GM23338 (cell line): ENCODE data around the gene GEN1. TPM values are rescaled to one million over a fixed set of nuclear protein-coding genes. Genes with fewer than 3 reads are reported as not detected.

Experiments
- ATAC-seq: fragments of 200-7000 bp; cut with Tn5 transposase; 3 replicates; pipeline ENCODE4 v1.9.1; 2020
- DNase-seq: peaks from one replicate; pipeline ENCODE4 v3.0.0-alpha.2; 2015; ENCODE audit warnings: low spot score
- H2AFZ ChIP-seq: fragments of 200-600 bp; sonication (generic); 2 replicates; pipeline ENCODE4 v1.8.0; 2016; ENCODE audit warnings: antibody characterized with exemption, mild to moderate bottlenecking, moderate library complexity
- H3F3A ChIP-seq: fragments of 200-600 bp; sonication (generic); replicated peaks from 2 replicates; pipeline ENCODE4 v1.8.0; 2017; ENCODE audit warnings: antibody characterized with exemption, mixed run types, low read depth
- H3K27ac ChIP-seq: fragments of 200-600 bp; sonication (generic); 2 replicates; pipeline ENCODE4 v1.6.1; 2016; ENCODE audit warnings: low read depth
- H3K27me3 ChIP-seq: fragments of 200-600 bp; sonication (generic); 2 replicates; pipeline ENCODE4 v1.8.0; 2016; ENCODE audit warnings: mild to moderate bottlenecking, mixed run types, moderate library complexity; ENCODE audit not compliant: insufficient read depth
- H3K36me3 ChIP-seq: fragments of 200-600 bp; sonication (generic); 2 replicates; pipeline ENCODE4 v1.8.0; 2016; ENCODE audit warnings: mild to moderate bottlenecking; ENCODE audit not compliant: insufficient read depth
- H3K4me1 ChIP-seq: fragments of 200-600 bp; sonication (generic); 2 replicates; pipeline ENCODE4 v1.8.0; 2016; ENCODE audit warnings: mild to moderate bottlenecking, moderate library complexity; ENCODE audit not compliant: insufficient read depth
- H3K4me2 ChIP-seq: fragments of 200-600 bp; sonication (generic); 2 replicates; pipeline ENCODE4 v1.7.1; 2017; ENCODE audit warnings: mixed run types
- H3K4me3 ChIP-seq: fragments of 200-600 bp; sonication (generic); 2 replicates; pipeline ENCODE4 v1.6.1; 2016; ENCODE audit warnings: mixed run types
- H3K79me2 ChIP-seq: fragments of 200-600 bp; sonication (generic); replicated peaks from 2 replicates; pipeline ENCODE4 v1.8.0; 2017; ENCODE audit warnings: mild to moderate bottlenecking; ENCODE audit not compliant: insufficient read depth
- H3K9me2 ChIP-seq: fragments of 200-600 bp; sonication (generic); 2 replicates; pipeline ENCODE4 v1.8.0; 2017; ENCODE audit not compliant: insufficient read depth
- H4K20me1 ChIP-seq: fragments of 200-600 bp; sonication (generic); replicated peaks from 2 replicates; pipeline ENCODE4 v1.8.0; 2017; ENCODE audit warnings: mild to moderate bottlenecking; ENCODE audit not compliant: insufficient read depth
- H3K27ac Mint-ChIP-seq: 2 replicates; pipeline ENCODE4 v1.8.0; 2020; ENCODE audit warnings: inconsistent platforms, mild to moderate bottlenecking, moderate library complexity, mixed read lengths
- H3K27me3 Mint-ChIP-seq: 3 replicates; pipeline ENCODE4 v1.8.0; 2022; ENCODE audit warnings: low read depth, mild to moderate bottlenecking, moderate library complexity, mixed read lengths, inconsistent platforms; ENCODE audit not compliant: insufficient read depth, poor library complexity
- H3K36me3 Mint-ChIP-seq: 3 replicates; pipeline ENCODE4 v1.8.0; 2021; ENCODE audit warnings: low read depth, mild to moderate bottlenecking, inconsistent platforms, moderate library complexity, mixed read lengths
- H3K4me1 Mint-ChIP-seq: 3 replicates; pipeline ENCODE4 v1.8.0; 2020; ENCODE audit warnings: mild to moderate bottlenecking, inconsistent platforms, mixed read lengths
- H3K4me3 Mint-ChIP-seq: 3 replicates; pipeline ENCODE4 v1.8.0; 2021; ENCODE audit warnings: moderate library complexity, mild to moderate bottlenecking, inconsistent platforms, mixed read lengths
- H3K9me3 Mint-ChIP-seq: 3 replicates; pipeline ENCODE4 v1.8.0; 2020; ENCODE audit warnings: moderate library complexity, mild to moderate bottlenecking, inconsistent platforms, mixed read lengths
- CREB1 ChIP-seq: fragments of 250-450 bp; sonication (Bioruptor Pico); IDR thresholded peaks from 2 replicates; pipeline ENCODE4 v1.5.0; 2020; ENCODE audit warnings: low read depth, mild to moderate bottlenecking, moderate library complexity
- EZH2 ChIP-seq: fragments of 200-600 bp; sonication (generic); IDR thresholded peaks from one replicate; pipeline ENCODE4 v1.8.0; 2017; ENCODE audit warnings: antibody characterized with exemption, mild to moderate bottlenecking, low read depth; ENCODE audit not compliant: unreplicated experiment
- EZH2phosphoT487 ChIP-seq: fragments of 200-600 bp; sonication (generic); IDR thresholded peaks from one replicate; pipeline ENCODE4 v1.8.1; 2018; ENCODE audit warnings: antibody characterized with exemption; ENCODE audit not compliant: unreplicated experiment
- NANOG ChIP-seq: IDR thresholded peaks from 2 replicates; pipeline ENCODE4 v1.6.1; 2016; ENCODE audit warnings: antibody characterized with exemption, borderline replicate concordance
- POLR2AphosphoS5 ChIP-seq: IDR thresholded peaks from 2 replicates; pipeline ENCODE4 v1.6.1; 2016; ENCODE audit warnings: antibody characterized with exemption, low read depth
- REST ChIP-seq: IDR thresholded peaks from one replicate; pipeline ENCODE4 v1.6.1; 2018; ENCODE audit warnings: antibody characterized with exemption; ENCODE audit not compliant: unreplicated experiment
- STAT1 ChIP-seq: IDR thresholded peaks from one replicate; pipeline ENCODE4 v1.6.1; 2016; ENCODE audit warnings: antibody characterized with exemption; ENCODE audit not compliant: unreplicated experiment
- ZNF114 ChIP-seq: fragments of 250-450 bp; sonication (Bioruptor Pico); IDR thresholded peaks from 2 replicates; pipeline ENCODE4 v1.5.0; 2020; ENCODE audit warnings: mild to moderate bottlenecking, moderate library complexity
- ZNF331 ChIP-seq: fragments of 250-450 bp; sonication (Bioruptor Pico); IDR thresholded peaks from 2 replicates; pipeline ENCODE4 v1.5.0; 2020; ENCODE audit warnings: low read depth, mild to moderate bottlenecking, moderate library complexity
- ZNF462 ChIP-seq: fragments of 250-450 bp; sonication (Bioruptor Pico); IDR thresholded peaks from 2 replicates; pipeline ENCODE4 v1.5.0; 2020; ENCODE audit warnings: mild to moderate bottlenecking, moderate library complexity
- polyA plus RNA-seq: library from polyadenylated mRNA; unstranded; fragments of >200 nt; fragmentation: Nextera tagmentation; extraction: Ambion mirVana; gene quantifications from 2 replicates; pipeline ENCODE4 v1.2.1, GENCODE V29; 2016
- total RNA-seq: library from RNA; depleted of rRNA; stranded (reverse); fragments of >200 nt; shearing (Covaris generic); gene quantifications from 2 replicates; pipeline ENCODE4 v1.2.3, GENCODE V29; 2014
- TF ChIP-seq, protein P1 (sequence below): IDR thresholded peaks from 2 replicates; pipeline ENCODE4 v1.6.1; 2016; ENCODE audit warnings: antibody characterized with exemption

Gene GEN1
- total and polyA plus RNA-seq, 2 experiments from 2014 or later = 14.2 to 43.3 TPM

DNA sequence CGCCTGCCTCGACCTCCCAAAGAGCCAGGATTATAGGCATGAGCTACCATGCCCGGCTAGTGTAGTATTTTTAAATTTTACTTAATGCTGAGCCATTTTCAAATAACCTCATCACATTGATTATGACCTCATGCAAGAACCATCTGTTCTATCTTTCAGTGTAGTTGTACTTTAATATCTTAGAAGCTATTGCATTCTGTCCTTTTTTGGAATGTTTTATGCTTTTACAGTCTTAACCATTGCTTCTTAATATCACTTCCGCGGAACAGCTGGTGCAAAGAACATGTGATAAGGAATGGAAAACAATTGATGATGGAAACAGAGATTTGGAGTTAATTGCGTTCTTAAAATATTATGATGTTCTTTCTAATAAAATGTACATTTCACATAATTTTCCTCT lies 2.7 kb downstream of the GEN1 start (continued):
- no peak for TF ChIP-seq REST
- TF ChIP-seq EZH2 = no peak

DNA sequence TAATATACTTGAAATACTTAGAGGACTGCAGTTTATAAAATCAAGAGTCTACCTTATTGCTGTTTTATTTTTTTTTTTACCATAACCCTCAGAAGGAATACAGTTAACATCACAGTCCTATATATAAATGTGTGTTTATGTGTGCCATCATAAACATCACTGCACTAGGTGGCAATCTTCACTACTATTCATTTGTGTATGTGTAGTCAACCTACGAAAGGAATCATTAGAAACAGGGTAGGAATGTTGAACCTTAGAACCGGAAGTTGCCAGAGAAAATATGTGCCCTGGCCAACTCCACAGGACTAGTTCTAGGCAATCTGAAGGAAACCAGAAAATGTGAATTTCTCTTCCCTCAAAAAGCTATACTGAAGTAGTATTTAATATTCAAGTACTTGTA lies 3.4 kb downstream of the GEN1 start:
- Histone ChIP-seq H4K20me1 (peaks cover 3% of the 10 kb centered on the region; the same call in 1 of the 2 replicates), H3K79me2 (peaks cover 75% of the 10 kb centered on the region), H3F3A (no peaks in the 10 kb centered on the region), H3K27ac (no peak overlapping the region), H2AFZ (no peak overlapping the region), H3K4me1 (peaks cover 24% of the 10 kb centered on the region), H3K27me3 (no peaks in the 10 kb centered on the region), H3K9me2 (no peaks in the 10 kb centered on the region), H3K4me3 (no peak overlapping the region), H3K36me3 (peaks cover 6% of the 10 kb centered on the region; the same call in 1 of the 2 replicates), H3K4me2 (no peak overlapping the region)
- Mint-ChIP-seq H3K27me3 (peaks cover 3% of the 10 kb centered on the region), H3K4me1 (peaks cover 11% of the 10 kb centered on the region), H3K4me3 (no peak overlapping the region), H3K36me3 (peaks cover 16% of the 10 kb centered on the region), H3K9me3 (no peaks in the 10 kb centered on the region), H3K27ac (no peak overlapping the region)
- ATAC-seq (no peak), DNase-seq (no peak)
- TF ChIP-seq, protein P1, sequence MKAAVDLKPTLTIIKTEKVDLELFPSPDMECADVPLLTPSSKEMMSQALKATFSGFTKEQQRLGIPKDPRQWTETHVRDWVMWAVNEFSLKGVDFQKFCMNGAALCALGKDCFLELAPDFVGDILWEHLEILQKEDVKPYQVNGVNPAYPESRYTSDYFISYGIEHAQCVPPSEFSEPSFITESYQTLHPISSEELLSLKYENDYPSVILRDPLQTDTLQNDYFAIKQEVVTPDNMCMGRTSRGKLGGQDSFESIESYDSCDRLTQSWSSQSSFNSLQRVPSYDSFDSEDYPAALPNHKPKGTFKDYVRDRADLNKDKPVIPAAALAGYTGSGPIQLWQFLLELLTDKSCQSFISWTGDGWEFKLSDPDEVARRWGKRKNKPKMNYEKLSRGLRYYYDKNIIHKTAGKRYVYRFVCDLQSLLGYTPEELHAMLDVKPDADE = no peak
- TF ChIP-seq ZNF114 (no peak), ZNF331 (CRISPR knock-in tag) (no peak), ZNF462 (CRISPR knock-in tag) (no peak), CREB1 (no peak), REST (no peak), NANOG (no peak), EZH2phosphoT487 (no peak), POLR2AphosphoS5 (no peak), STAT1 (no peak)
